HEK293T (cell line): ENCODE results near the gene NAP1L4.

Experiments
- CTCF ChIA-PET: fragments of 350-600 bp; formaldehyde crosslinking; extraction: SDS; loops from one replicate; lab custom pipeline; 2021; ENCODE audit warnings: antibody characterized with exemption, inconsistent platforms; lab: Yijun Ruan, JAX
- POLR2A ChIA-PET: fragments of 350-600 bp; formaldehyde crosslinking; extraction: SDS; loops from one replicate; lab custom pipeline; 2020; ENCODE audit warnings: antibody characterized with exemption, inconsistent platforms; lab: Yijun Ruan, JAX
- DNase-seq: peaks from one replicate; pipeline ENCODE4 v3.0.0; 2012; ENCODE audit warnings: mixed read lengths; ENCODE audit errors: extremely low spot score
- ARNT ChIP-seq: fragments of 450-650 bp; IDR thresholded peaks from 2 replicates; pipeline ENCODE4 v1.6.1; 2017; ENCODE audit warnings: mild to moderate bottlenecking
- BHLHE40 ChIP-seq: fragments of 450-650 bp; IDR thresholded peaks from 2 replicates; pipeline ENCODE4 v1.6.1; 2016; ENCODE audit warnings: mild to moderate bottlenecking, moderate library complexity, borderline replicate concordance
- CTBP1 ChIP-seq: fragments of 450-650 bp; IDR thresholded peaks from 2 replicates; pipeline ENCODE4 v1.6.1; 2016; ENCODE audit warnings: borderline replicate concordance
- ELF4 ChIP-seq: fragments of 450-650 bp; IDR thresholded peaks from 2 replicates; pipeline ENCODE4 v1.6.1; 2017; ENCODE audit warnings: antibody characterized with exemption
- FOXA1 ChIP-seq: fragments of 450-650 bp; IDR thresholded peaks from 2 replicates; pipeline ENCODE4 v1.6.1; 2016; ENCODE audit warnings: mild to moderate bottlenecking
- FOXK2 ChIP-seq: fragments of 450-650 bp; IDR thresholded peaks from 2 replicates; pipeline ENCODE4 v1.6.1; 2016; ENCODE audit warnings: mild to moderate bottlenecking
- FOXM1 ChIP-seq: fragments of 450-650 bp; IDR thresholded peaks from 2 replicates; pipeline ENCODE4 v1.6.1; 2017; ENCODE audit warnings: mild to moderate bottlenecking, borderline replicate concordance
- HDGF ChIP-seq: fragments of 450-650 bp; IDR thresholded peaks from 2 replicates; pipeline ENCODE4 v1.6.1; 2017; ENCODE audit warnings: antibody characterized with exemption, borderline replicate concordance
- L3MBTL2 ChIP-seq: fragments of 450-650 bp; conservative IDR thresholded peaks from 2 replicates; pipeline ENCODE4 v1.6.1; 2016; ENCODE audit warnings: mild to moderate bottlenecking
- LEF1 ChIP-seq: fragments of 450-650 bp; IDR thresholded peaks from 2 replicates; pipeline ENCODE4 v1.6.1; 2017; ENCODE audit warnings: mild to moderate bottlenecking, borderline replicate concordance
- NFRKB ChIP-seq: fragments of 450-650 bp; IDR thresholded peaks from 2 replicates; pipeline ENCODE4 v1.6.1; 2016; ENCODE audit warnings: mild to moderate bottlenecking, moderate library complexity
- SP1 ChIP-seq: fragments of 450-650 bp; IDR thresholded peaks from 2 replicates; pipeline ENCODE4 v1.6.1; 2017
- SUZ12 ChIP-seq: fragments of 450-650 bp; IDR thresholded peaks from 2 replicates; pipeline ENCODE4 v1.6.1; 2016; ENCODE audit warnings: mild to moderate bottlenecking
- TARDBP ChIP-seq: fragments of 450-650 bp; IDR thresholded peaks from 2 replicates; pipeline ENCODE4 v1.6.1; 2016
- ZNF384 ChIP-seq: fragments of 450-650 bp; IDR thresholded peaks from 2 replicates; pipeline ENCODE4 v1.6.1; 2016
- TF ChIP-seq, protein P1 (sequence below): fragments of 450-650 bp; IDR thresholded peaks from 2 replicates; pipeline ENCODE4 v1.6.1; 2016

NAP1L4 gene

DNA sequence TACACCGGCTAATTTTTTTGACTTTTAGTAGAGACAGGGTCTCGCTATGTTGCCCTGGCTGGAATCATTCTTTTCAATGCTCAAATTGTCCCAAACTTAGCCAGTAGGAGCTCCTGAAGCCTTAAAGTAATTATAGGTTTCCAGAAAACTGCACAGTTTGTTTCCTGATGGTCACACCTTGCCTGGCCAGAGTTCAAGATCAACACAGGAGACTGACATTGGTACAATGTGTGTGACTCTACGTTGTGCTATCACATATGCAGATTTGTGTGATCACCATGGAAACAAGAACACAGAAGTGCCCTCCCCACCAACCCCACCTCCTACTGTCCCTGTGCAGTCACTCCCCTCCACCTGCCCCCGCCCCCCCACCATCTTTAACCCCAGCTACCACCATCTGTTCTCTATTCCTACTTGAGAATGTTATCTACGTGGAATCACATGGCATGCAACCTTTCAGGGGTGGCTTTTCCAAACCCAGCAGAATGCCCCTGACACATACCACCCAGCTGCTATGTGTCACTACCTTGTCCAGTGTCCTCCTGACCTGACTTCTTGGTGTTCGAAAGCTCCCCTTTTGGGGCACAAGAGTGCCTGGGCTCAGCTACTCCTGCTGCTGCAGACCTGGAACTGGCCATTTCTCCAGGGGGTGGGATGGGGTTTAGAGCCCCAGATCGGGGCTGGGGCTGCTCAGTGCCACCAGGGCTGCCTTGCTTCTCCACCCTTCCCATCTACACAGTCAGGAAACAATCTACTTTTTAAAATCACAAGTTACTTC, 6.1 kb upstream of the NAP1L4 start:
- CTCF ChIA-PET: interaction anchor here (1.0 kb wide), 1 partner anchor 24 kb away, joined by 4 read pairs; no protein-coding TSS in a partner anchor

DNA sequence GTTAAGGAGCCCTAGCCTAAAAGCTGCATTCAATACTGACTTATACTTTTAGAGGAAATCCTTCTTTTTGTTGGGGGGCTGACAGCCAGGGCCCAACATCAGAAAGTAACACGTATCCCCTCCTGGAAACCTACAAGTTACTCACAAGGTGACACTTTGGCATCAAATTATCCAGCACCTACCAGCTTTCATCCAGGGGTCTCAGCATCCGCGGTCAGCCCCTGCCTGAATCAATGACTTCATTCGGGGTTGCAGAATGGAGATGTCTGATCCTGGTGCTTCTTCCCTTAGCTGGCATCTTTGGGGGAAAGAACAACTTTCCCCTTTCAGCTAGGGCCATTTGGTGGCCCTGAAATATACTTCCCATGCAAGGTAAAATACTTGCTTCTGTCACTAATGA, 5.3 kb upstream of the NAP1L4 start:
- POLR2A ChIA-PET: interaction anchor here (0.7 to 1.0 kb wide), 2 partner anchors 15 to 17 kb away, joined by 3 read pairs; no protein-coding TSS in a partner anchor
- DNase-seq: no peak
- CTCF ChIA-PET: interaction anchor here (1.0 kb wide), 1 partner anchor 23 kb away, joined by 4 read pairs; no protein-coding TSS in a partner anchor
- TF ChIP-seq FOXM1 (no peak), NFRKB (no peak), ZNF384 (no peak), FOXK2 (no peak), TARDBP (no peak), SP1 (no peak), ARNT (no peak), ELF4 (no peak), HDGF (no peak), SUZ12 (no peak), L3MBTL2 (no peak), LEF1 (no peak), FOXA1 (no peak), BHLHE40 (no peak), CTBP1 (no peak)
- TF ChIP-seq, protein P1, sequence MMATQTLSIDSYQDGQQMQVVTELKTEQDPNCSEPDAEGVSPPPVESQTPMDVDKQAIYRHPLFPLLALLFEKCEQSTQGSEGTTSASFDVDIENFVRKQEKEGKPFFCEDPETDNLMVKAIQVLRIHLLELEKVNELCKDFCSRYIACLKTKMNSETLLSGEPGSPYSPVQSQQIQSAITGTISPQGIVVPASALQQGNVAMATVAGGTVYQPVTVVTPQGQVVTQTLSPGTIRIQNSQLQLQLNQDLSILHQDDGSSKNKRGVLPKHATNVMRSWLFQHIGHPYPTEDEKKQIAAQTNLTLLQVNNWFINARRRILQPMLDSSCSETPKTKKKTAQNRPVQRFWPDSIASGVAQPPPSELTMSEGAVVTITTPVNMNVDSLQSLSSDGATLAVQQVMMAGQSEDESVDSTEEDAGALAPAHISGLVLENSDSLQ: no peak

More for the DNA sequence above, 6.1 kb upstream of the NAP1L4 start:
- TF ChIP-seq ELF4 (no peak), L3MBTL2 (no peak), NFRKB (no peak), TARDBP (no peak), FOXM1 (no peak), ARNT (no peak), BHLHE40 (no peak)
- DNase-seq: no peak
- POLR2A ChIA-PET: interaction anchor here (0.7 to 1.0 kb wide), 2 partner anchors 14 to 16 kb away, joined by 3 read pairs; no protein-coding TSS in a partner anchor

DNA sequence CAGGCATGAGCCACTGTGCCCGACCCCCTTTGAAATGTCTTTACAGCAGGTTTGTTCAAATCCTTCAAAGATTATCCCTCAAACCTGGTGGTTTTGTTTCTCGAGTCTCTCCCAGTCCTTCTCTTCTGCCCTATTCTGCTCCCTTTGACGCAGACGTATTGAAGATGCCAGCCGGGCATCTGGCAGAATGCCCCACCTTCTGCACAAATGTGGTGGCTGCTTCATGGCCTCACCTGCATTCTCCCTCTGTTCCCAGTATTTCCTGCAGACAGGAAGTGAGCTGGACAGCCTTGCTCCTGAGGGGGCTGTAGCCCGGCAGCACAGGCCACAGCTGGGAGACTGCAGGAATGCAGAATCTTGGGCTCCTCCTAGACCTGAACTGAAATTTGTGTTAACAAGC, 4.8 kb upstream of the NAP1L4 start:
- DNase-seq: no peak
- TF ChIP-seq L3MBTL2: no peak
- no peak for TF ChIP-seq TARDBP
- TF ChIP-seq SP1: no peak
- no peak for TF ChIP-seq CTBP1
- no peak for TF ChIP-seq HDGF
- no peak for TF ChIP-seq NFRKB
- no peak for TF ChIP-seq FOXK2
- no peak for TF ChIP-seq FOXM1
- CTCF ChIA-PET: interaction anchor here (0.6 to 1.0 kb wide), 2 partner anchors 22 to 72 kb away, joined by 4 read pairs; no protein-coding TSS in a partner anchor
- POLR2A ChIA-PET: interaction anchor here (1.0 kb wide), 1 partner anchor 17 kb away, joined by 3 read pairs; no protein-coding TSS in a partner anchor

DNA sequence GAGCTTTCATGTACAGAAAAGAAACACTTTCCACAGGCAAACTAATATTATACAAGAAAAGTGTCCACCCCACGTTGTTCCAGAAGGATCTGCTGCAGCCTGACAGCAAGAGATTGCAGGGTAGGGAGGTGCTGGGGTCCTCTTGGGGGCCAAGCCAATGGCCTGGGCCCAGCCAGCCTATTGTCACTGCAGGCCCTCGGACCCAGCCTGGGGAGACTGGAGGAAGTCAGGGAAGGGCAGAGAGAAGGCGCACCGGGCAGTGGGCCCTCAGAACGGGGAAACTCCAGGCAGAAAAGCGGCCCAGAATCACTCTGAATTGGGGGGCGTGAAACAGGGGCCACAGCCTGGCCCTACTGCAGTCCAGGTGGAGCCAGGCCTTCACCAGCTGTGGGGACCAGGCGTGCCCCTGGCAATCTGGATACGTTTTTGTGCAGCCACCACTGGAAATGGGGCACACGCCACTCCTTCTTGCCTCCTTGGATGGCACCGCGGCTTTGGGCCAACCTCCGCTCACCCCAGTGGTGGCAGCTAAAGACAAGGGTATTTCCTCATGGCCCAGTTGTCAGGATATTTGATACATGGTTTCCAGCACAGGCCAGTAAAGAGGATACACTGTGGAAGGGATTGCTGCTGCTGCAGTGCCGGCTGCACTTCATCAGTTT, 3.9 kb upstream of the NAP1L4 start:
- ChIA-PET CTCF (no interaction called here), POLR2A (no interaction called here)
- no peak for DNase-seq
- no peak for TF ChIP-seq CTBP1
- no peak for TF ChIP-seq BHLHE40
- TF ChIP-seq SP1: no peak
- no peak for TF ChIP-seq SUZ12

DNA sequence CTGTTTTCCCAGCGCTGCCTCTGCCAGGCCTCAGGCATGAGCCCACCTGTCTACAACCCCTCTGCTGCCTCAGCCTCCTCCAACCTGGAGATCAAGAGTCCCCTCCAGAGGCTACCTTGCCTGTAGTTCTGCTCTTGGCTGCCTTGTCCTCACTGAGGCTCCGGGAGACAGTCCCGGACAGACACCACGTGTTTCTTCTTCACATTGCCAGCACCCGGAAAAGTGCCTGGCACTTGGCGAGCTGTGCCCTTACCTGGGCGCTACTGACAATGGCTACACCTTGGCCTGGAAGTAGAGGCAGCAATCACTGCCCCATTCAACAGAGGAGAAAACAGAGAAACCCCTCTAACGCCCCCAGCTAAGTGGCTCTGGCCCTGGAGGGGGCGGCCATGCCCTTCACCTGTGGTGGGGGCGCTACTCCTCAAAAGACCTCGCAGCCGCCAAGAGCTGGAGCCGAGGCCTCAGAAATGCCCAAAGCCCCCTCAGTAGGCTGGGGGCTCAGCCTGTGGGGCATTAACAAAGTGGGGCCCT, 3.0 kb upstream of the NAP1L4 start:
- CTCF ChIA-PET: no interaction called here
- TF ChIP-seq CTBP1 (no peak), BHLHE40 (no peak), TARDBP (no peak), ARNT (no peak), HDGF (no peak), FOXK2 (no peak), L3MBTL2 (no peak), SP1 (no peak), SUZ12 (no peak), ELF4 (no peak), FOXM1 (no peak), LEF1 (no peak), FOXA1 (no peak), ZNF384 (no peak), NFRKB (no peak)
- TF ChIP-seq, protein P1: no peak
- POLR2A ChIA-PET: no interaction called here
- no peak for DNase-seq

DNA sequence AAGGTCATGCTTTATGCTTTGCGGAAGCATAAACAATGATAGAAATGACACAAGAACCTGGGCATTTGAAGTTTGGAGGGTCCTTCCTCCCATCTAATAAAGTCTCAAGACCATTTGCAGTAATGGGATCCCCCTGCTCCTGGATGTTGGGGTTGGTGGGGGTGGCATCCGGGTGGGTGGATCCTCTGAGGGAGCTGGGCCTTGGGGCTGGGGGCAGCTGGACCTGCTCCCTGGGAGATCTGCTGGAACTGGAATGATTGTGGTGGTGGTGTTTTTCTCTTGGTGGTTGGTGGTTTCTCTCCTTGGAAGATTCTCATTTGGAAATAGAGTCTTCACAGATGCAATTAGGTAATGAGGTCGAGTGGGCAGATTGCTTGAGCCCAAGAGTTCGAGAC, 2.2 kb upstream of the NAP1L4 start:
- ChIA-PET POLR2A (no interaction called here), CTCF (no interaction called here)
- DNase-seq: no peak
- TF ChIP-seq FOXK2 (no peak), TARDBP (no peak), ZNF384 (no peak), FOXA1 (no peak)
